Thoracic aorta (tissue), 2 donors: Measurements from ENCODE around the gene SLC1A7. TPM values are rescaled to one million over a fixed set of nuclear protein-coding genes. Genes with fewer than 3 reads are reported as not detected.

Experiments
- ATAC-seq: fragments of 150-250 bp; one replicate; pipeline ENCODE4 v1.8.0; 2017; ENCODE audit warnings: low read depth; ENCODE audit not compliant: insufficient number of reproducible peaks, low FRiP score
- DNase-seq: peaks from one replicate; pipeline ENCODE4 v3.0.0-alpha.2; 2020; ENCODE audit warnings: low spot score
- H3K27ac ChIP-seq, 2 donors: fragments of 200-600 bp; sonication (generic); 1 replicate in 1 of 2; 2 replicates in 1 of 2; pipeline ENCODE4 v1.5.1; 2016; ENCODE audit warnings: mild to moderate bottlenecking in 2 of 2, moderate library complexity in 2 of 2
- H3K27me3 ChIP-seq: fragments of 200-600 bp; sonication (generic); replicated peaks from 2 replicates; pipeline ENCODE4 v1.6.0; 2016; ENCODE audit warnings: mild to moderate bottlenecking; ENCODE audit not compliant: insufficient read depth
- H3K36me3 ChIP-seq: fragments of 200-600 bp; sonication (generic); one replicate; pipeline ENCODE4 v1.5.1; 2016
- H3K4me1 ChIP-seq, 2 donors: fragments of 200-600 bp; sonication (generic); 1 replicate in 1 of 2; 2 replicates in 1 of 2; pipeline versions ENCODE4 v1.5.1 to v1.6.0; 2016; ENCODE audit warnings: low read depth in 2 of 2, mild to moderate bottlenecking in 1 of 2; ENCODE audit not compliant: control insufficient read depth in 1 of 2
- H3K4me3 ChIP-seq: fragments of 200-600 bp; sonication (generic); 2 replicates; pipeline ENCODE4 v1.5.1; 2016; ENCODE audit warnings: mild to moderate bottlenecking
- H3K9me3 ChIP-seq: fragments of 200-600 bp; sonication (generic); 2 replicates; pipeline ENCODE4 v1.5.1; 2016
- CTCF ChIP-seq: fragments of 200-600 bp; sonication (generic); IDR thresholded peaks from one replicate; pipeline ENCODE4 v1.5.1; 2019; ENCODE audit warnings: antibody characterized with exemption
- total RNA-seq, 2 donors: library from RNA; depleted of rRNA; stranded (reverse); fragments of >200 nt; gene quantifications; one replicate each; pipeline versions ENCODE4 v1.1.0 to v1.2.3, GENCODE V29; 2016

Gene SLC1A7
- total RNA-seq, 2 donors from 2014 or later, result 0.42 to 3.0 TPM

GRCh38 chr1:53145942-53146708 is 3.7 kb upstream of the SLC1A7 start:
- Histone ChIP-seq H3K36me3 (no peaks in the 10 kb centered on the region), H3K4me1 (peaks cover 0 to 3% of the 10 kb centered on the region in 2 donors), H3K27ac (peak overlapping the region in 1 of 2 donors; percentile 52), H3K4me3 (no peak overlapping the region), H3K27me3 (no peaks in the 10 kb centered on the region), H3K9me3 (no peaks in the 10 kb centered on the region)
- no peak for DNase-seq
- no peak for TF ChIP-seq CTCF
- ATAC-seq, result peak; percentile 46

- Histone ChIP-seq H3K27me3 (no peaks in the 10 kb centered on the region), H3K27ac (peak overlapping the region in 1 of 2 donors; percentile 33), H3K9me3 (no peaks in the 10 kb centered on the region), H3K36me3 (no peaks in the 10 kb centered on the region), H3K4me1 (peaks cover 0 to 3% of the 10 kb centered on the region in 2 donors), H3K4me3 (no peak overlapping the region)
- ATAC-seq (no peak), DNase-seq (no peak)
- TF ChIP-seq CTCF, result no peak
Measured at GRCh38 chr1:53145619-53145941, 3.1 kb upstream of the SLC1A7 start.

- no peak for TF ChIP-seq CTCF
- Histone ChIP-seq H3K27ac (peak overlapping the region in 1 of 2 donors; percentile 33), H3K9me3 (no peaks in the 10 kb centered on the region), H3K4me3 (no peak overlapping the region), H3K4me1 (peaks cover 0 to 3% of the 10 kb centered on the region in 2 donors), H3K36me3 (no peaks in the 10 kb centered on the region), H3K27me3 (no peaks in the 10 kb centered on the region)
- DNase-seq (no peak), ATAC-seq (no peak)
Measured at GRCh38 chr1:53145051-53145600, 2.7 kb upstream of the SLC1A7 start.

- H3K36me3 ChIP-seq, result no peaks in the 10 kb centered on the region
- DNase-seq, result no peak
- H3K27me3 ChIP-seq, result no peaks in the 10 kb centered on the region
- H3K4me1 ChIP-seq, result peaks cover 0 to 3% of the 10 kb centered on the region in 2 donors
- no peak for ATAC-seq
- H3K4me3 ChIP-seq, result no peak overlapping the region
- H3K9me3 ChIP-seq, result no peaks in the 10 kb centered on the region
- no peak overlapping the region for H3K27ac ChIP-seq
- no peak for TF ChIP-seq CTCF
Measured at GRCh38 chr1:53144201-53144600, 1.8 kb upstream of the SLC1A7 start.

- no peak for ATAC-seq
Measured at GRCh38 chr1:53143527-53143926, 1.1 kb upstream of the SLC1A7 start.

More at GRCh38 chr1:53143527-53143926, 1.1 kb upstream of the SLC1A7 start:
- DNase-seq, result no peak
- Histone ChIP-seq H3K9me3 (no peaks in the 10 kb centered on the region), H3K27me3 (no peaks in the 10 kb centered on the region), H3K27ac (no peak overlapping the region), H3K36me3 (no peaks in the 10 kb centered on the region), H3K4me1 (peaks cover 0 to 3% of the 10 kb centered on the region in 2 donors), H3K4me3 (no peak overlapping the region)
- TF ChIP-seq CTCF, result no peak
